Osteocyte (in vitro differentiated cells): ENCODE data around the gene CNTN5. TPM values are rescaled to one million over a fixed set of nuclear protein-coding genes. Genes with fewer than 3 reads are reported as not detected.

Experiments used
- DNase-seq: peaks from one replicate; pipeline ENCODE4 v3.0.0; 2021; ENCODE audit warnings: mixed read lengths; ENCODE audit not compliant: unreplicated experiment; ENCODE audit errors: extremely low spot score
- H3K27ac Mint-ChIP-seq: one replicate; pipeline ENCODE4 v1.8.0; 2021; ENCODE audit warnings: mild to moderate bottlenecking, mixed read lengths; ENCODE audit not compliant: unreplicated experiment
- H3K27me3 Mint-ChIP-seq: one replicate; pipeline ENCODE4 v1.8.0; 2021; ENCODE audit warnings: mixed read lengths; ENCODE audit not compliant: unreplicated experiment
- H3K36me3 Mint-ChIP-seq: one replicate; pipeline ENCODE4 v1.8.0; 2021; ENCODE audit warnings: mixed read lengths; ENCODE audit not compliant: unreplicated experiment
- H3K4me1 Mint-ChIP-seq: one replicate; pipeline ENCODE4 v1.8.0; 2021; ENCODE audit warnings: mixed read lengths; ENCODE audit not compliant: unreplicated experiment
- H3K4me3 Mint-ChIP-seq: one replicate; pipeline ENCODE4 v1.8.0; 2021; ENCODE audit warnings: mild to moderate bottlenecking, moderate library complexity, mixed read lengths; ENCODE audit not compliant: unreplicated experiment
- H3K9me3 Mint-ChIP-seq: one replicate; pipeline ENCODE4 v1.8.0; 2021; ENCODE audit warnings: mixed read lengths; ENCODE audit not compliant: unreplicated experiment
- total RNA-seq: library from RNA; stranded (reverse); gene quantifications from 2 replicates; pipeline ENCODE4 v1.2.1, GENCODE V29; 2021
- TF ChIP-seq, protein P1 (sequence below): fragments of 200-600 bp; sonication (generic); IDR thresholded peaks from 2 replicates; pipeline ENCODE4 v1.5.0; 2021; ENCODE audit warnings: antibody characterized with exemption, mild to moderate bottlenecking, moderate library complexity

CNTN5 gene
- total RNA-seq, 1 donor from 2014 or later: 0.30 TPM

DNA sequence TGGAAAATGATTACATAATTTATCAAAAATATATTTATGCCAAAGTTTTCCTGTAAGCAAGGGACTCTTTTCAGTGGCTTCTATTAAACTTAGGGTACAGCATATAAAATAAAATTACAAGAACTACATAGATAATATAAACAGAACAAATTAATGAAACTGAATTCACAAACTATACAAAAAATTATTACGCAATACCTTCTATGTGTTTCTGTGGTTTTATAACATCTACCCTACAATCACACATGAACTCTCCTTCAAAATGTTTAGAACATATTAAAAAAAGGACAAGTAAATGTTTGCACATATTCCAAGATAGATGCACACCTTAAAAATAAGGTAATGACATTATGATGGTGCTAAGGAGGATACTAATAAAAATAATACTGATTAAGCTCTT is 235.9 kb downstream of the CNTN5 start:
- Mint-ChIP-seq H3K27ac (no peak overlapping the region), H3K27me3 (peaks cover 6% of the 10 kb centered on the region), H3K4me3 (no peak overlapping the region), H3K4me1 (no peaks in the 10 kb centered on the region), H3K9me3 (no peaks in the 10 kb centered on the region), H3K36me3 (no peaks in the 10 kb centered on the region)
- TF ChIP-seq, protein P1, sequence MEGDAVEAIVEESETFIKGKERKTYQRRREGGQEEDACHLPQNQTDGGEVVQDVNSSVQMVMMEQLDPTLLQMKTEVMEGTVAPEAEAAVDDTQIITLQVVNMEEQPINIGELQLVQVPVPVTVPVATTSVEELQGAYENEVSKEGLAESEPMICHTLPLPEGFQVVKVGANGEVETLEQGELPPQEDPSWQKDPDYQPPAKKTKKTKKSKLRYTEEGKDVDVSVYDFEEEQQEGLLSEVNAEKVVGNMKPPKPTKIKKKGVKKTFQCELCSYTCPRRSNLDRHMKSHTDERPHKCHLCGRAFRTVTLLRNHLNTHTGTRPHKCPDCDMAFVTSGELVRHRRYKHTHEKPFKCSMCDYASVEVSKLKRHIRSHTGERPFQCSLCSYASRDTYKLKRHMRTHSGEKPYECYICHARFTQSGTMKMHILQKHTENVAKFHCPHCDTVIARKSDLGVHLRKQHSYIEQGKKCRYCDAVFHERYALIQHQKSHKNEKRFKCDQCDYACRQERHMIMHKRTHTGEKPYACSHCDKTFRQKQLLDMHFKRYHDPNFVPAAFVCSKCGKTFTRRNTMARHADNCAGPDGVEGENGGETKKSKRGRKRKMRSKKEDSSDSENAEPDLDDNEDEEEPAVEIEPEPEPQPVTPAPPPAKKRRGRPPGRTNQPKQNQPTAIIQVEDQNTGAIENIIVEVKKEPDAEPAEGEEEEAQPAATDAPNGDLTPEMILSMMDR: no peak
- no peak for DNase-seq

DNA sequence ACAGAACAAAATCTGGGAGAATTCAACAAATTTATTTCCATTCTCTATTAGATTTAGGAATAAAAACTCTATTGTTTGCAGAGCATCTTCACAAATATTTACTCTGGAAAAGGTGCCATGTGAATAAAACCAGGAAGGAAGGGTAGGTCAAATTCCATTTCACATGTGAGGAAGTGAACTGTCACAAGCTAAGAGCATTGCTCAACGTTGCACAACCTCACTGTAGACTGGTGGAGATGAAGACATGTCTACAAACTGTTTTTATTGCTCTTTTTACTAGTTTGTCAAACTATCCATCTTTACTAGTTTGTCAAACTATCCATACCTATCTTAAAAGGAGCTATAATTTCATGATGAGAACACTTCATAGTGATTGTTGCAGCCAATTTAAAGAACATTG is 236.4 kb downstream of the CNTN5 start:
- peaks cover 4% of the 10 kb centered on the region for H3K27me3 Mint-ChIP-seq
- H3K9me3 Mint-ChIP-seq: no peaks in the 10 kb centered on the region
- no peaks in the 10 kb centered on the region for H3K36me3 Mint-ChIP-seq
- no peak overlapping the region for H3K4me3 Mint-ChIP-seq
- no peaks in the 10 kb centered on the region for H3K4me1 Mint-ChIP-seq
- H3K27ac Mint-ChIP-seq: no peak overlapping the region
- TF ChIP-seq, protein P1: no peak
- DNase-seq: no peak

- Mint-ChIP-seq H3K36me3 (no peaks in the 10 kb centered on the region), H3K4me1 (no peaks in the 10 kb centered on the region), H3K27ac (no peak overlapping the region), H3K4me3 (no peak overlapping the region), H3K9me3 (no peaks in the 10 kb centered on the region), H3K27me3 (peaks cover 4% of the 10 kb centered on the region)
- TF ChIP-seq, protein P1: no peak
- no peak for DNase-seq
Observed at GRCh38 chr11:99260696-99261095, 239.9 kb downstream of the CNTN5 start.

DNA sequence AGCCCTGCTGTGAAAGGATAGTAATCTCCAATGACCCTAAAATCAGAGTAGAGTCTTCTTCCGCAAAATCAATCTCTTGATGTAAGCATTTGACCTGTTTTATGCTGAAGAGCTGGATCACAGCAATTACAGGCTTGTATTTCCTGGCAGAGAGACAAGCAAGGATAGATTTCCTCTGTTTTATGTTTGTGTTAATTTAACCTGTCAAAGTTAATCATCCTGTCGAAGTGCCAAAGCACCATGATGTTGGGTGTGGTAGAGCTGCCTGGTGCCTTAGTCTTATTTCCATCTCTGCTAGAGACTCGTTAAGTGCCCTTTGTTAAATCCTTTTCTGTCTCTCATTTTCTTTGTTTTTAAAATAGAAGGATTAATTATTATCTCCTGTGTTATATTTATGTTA is 248.1 kb downstream of the CNTN5 start:
- H3K27ac Mint-ChIP-seq: no peak overlapping the region
- no peaks in the 10 kb centered on the region for H3K4me1 Mint-ChIP-seq
- no peaks in the 10 kb centered on the region for H3K36me3 Mint-ChIP-seq
- TF ChIP-seq, protein P1: no peak
- no peak overlapping the region for H3K4me3 Mint-ChIP-seq
- no peaks in the 10 kb centered on the region for H3K9me3 Mint-ChIP-seq
- no peak for DNase-seq
- no peaks in the 10 kb centered on the region for H3K27me3 Mint-ChIP-seq

- no peaks in the 10 kb centered on the region for H3K4me1 Mint-ChIP-seq
- TF ChIP-seq, protein P1: no peak
Observed at GRCh38 chr11:99271527-99271926, 250.8 kb downstream of the CNTN5 start.

More at GRCh38 chr11:99271527-99271926, 250.8 kb downstream of the CNTN5 start:
- no peak overlapping the region for H3K4me3 Mint-ChIP-seq
- no peaks in the 10 kb centered on the region for H3K9me3 Mint-ChIP-seq
- peaks cover 6% of the 10 kb centered on the region for H3K27me3 Mint-ChIP-seq
- DNase-seq: no peak
- H3K36me3 Mint-ChIP-seq: no peaks in the 10 kb centered on the region
- no peak overlapping the region for H3K27ac Mint-ChIP-seq
